GM06990 (cell line): ENCODE data around the gene ITGB3BP.

Source experiments
- DNase-seq: peaks from one replicate; pipeline ENCODE4 v3.0.0-alpha.2; 2011; ENCODE audit not compliant: insufficient read length; ENCODE audit errors: extremely low read depth
- H3K27me3 ChIP-seq: replicated peaks from 2 replicates; pipeline ENCODE4 v1.6.0; 2011; ENCODE audit warnings: low read length; ENCODE audit not compliant: control insufficient read depth, insufficient read depth
- H3K36me3 ChIP-seq: 2 replicates; pipeline ENCODE4 v1.5.1; 2011; ENCODE audit warnings: low read length; ENCODE audit not compliant: control insufficient read depth, insufficient read depth
- H3K4me3 ChIP-seq: replicated peaks from 2 replicates; pipeline ENCODE4 v1.5.1; 2011; ENCODE audit warnings: low read depth, mild to moderate bottlenecking, control low read depth, low read length
- CTCF ChIP-seq: IDR thresholded peaks from 2 replicates; pipeline ENCODE4 v1.5.1; 2011; ENCODE audit warnings: low read length, control low read depth, mild to moderate bottlenecking, inconsistent platforms; ENCODE audit not compliant: insufficient read depth, poor library complexity, severe bottlenecking

Gene ITGB3BP

GRCh38 chr1:63501256-63501655, 21.8 kb downstream of the ITGB3BP start:
- no peaks in the 10 kb centered on the region for H3K36me3 ChIP-seq
- TF ChIP-seq CTCF: no peak
- H3K27me3 ChIP-seq: no peaks in the 10 kb centered on the region
- no peak for DNase-seq
- no peak overlapping the region for H3K4me3 ChIP-seq

- TF ChIP-seq CTCF: no peak
- DNase-seq: no peak
- no peaks in the 10 kb centered on the region for H3K27me3 ChIP-seq
- H3K4me3 ChIP-seq: no peak overlapping the region
- no peaks in the 10 kb centered on the region for H3K36me3 ChIP-seq
Measured at GRCh38 chr1:63498106-63498505, 24.9 kb downstream of the ITGB3BP start.

- Histone ChIP-seq H3K4me3 (no peak overlapping the region), H3K27me3 (no peaks in the 10 kb centered on the region), H3K36me3 (no peaks in the 10 kb centered on the region)
- no peak for DNase-seq
- TF ChIP-seq CTCF: no peak
Measured at GRCh38 chr1:63497577-63497976, 25.4 kb downstream of the ITGB3BP start.

- no peak for DNase-seq
- no peaks in the 10 kb centered on the region for H3K27me3 ChIP-seq
- H3K36me3 ChIP-seq: no peaks in the 10 kb centered on the region
- TF ChIP-seq CTCF: no peak
- no peak overlapping the region for H3K4me3 ChIP-seq
Measured at GRCh38 chr1:63487336-63488065, 35.5 kb downstream of the ITGB3BP start.

- Histone ChIP-seq H3K4me3 (no peak overlapping the region), H3K27me3 (no peaks in the 10 kb centered on the region), H3K36me3 (no peaks in the 10 kb centered on the region)
- no peak for DNase-seq
- TF ChIP-seq CTCF: no peak
Measured at GRCh38 chr1:63486629-63487028, 36.4 kb downstream of the ITGB3BP start.

- DNase-seq: no peak
Measured at GRCh38 chr1:63480057-63480456, 43.0 kb downstream of the ITGB3BP start.

More at GRCh38 chr1:63480057-63480456, 43.0 kb downstream of the ITGB3BP start:
- Histone ChIP-seq H3K4me3 (no peak overlapping the region), H3K36me3 (peaks cover 2% of the 10 kb centered on the region), H3K27me3 (no peaks in the 10 kb centered on the region)
- no peak for TF ChIP-seq CTCF
